ENCODE measurements around the gene PFKM. TPM values are rescaled to one million over a fixed set of nuclear protein-coding genes. Genes with fewer than 3 reads are reported as not detected.

Gene PFKM
- total RNA-seq, 4 donors from 2014 or later = 55.6 to 71.3 (median 63.4) TPM

GRCh38 chr12:48189331-48190125 is 70.4 kb downstream of the PFKM start:
- Histone ChIP-seq H3K27ac (replicated peaks in 1 of 4) (no peak overlapping the region), H3K4me3 (no peak overlapping the region), H3K36me3 (no peaks in the 10 kb centered on the region), H3K27me3 (peaks cover 0 to 26% (median 4%) of the 10 kb centered on the region in 4 donors), H3K9me3 (no peaks in the 10 kb centered on the region), H3K4me1 (peaks cover 3 to 5% (median 4%) of the 10 kb centered on the region in 4 donors)
- intact Hi-C loops (cut with DNase I) = no loop called here
- DNase-seq (ENCODE audit: extremely low spot score) = peak; percentile 92
- no peak for TF ChIP-seq EP300 (IDR thresholded peaks at IDR 0.05)
- TF ChIP-seq POLR2AphosphoS5 (IDR thresholded peaks at IDR 0.05) = no peak
- no peak for TF ChIP-seq POLR2A (IDR thresholded peaks at IDR 0.05; ENCODE audit: low read depth)
- TF ChIP-seq CTCF (IDR thresholded peaks at IDR 0.05) = peak; percentile 76 to 95 (median 80)
- 40% methylated on average over 6 of the region's 6 CpGs for WGBS

- Histone ChIP-seq H3K27me3 (peaks cover 0 to 10% (median 0%) of the 10 kb centered on the region in 4 donors), H3K36me3 (no peaks in the 10 kb centered on the region), H3K9me3 (no peaks in the 10 kb centered on the region), H3K4me3 (no peak overlapping the region), H3K4me1 (no peaks in the 10 kb centered on the region), H3K27ac (replicated peaks in 1 of 4) (no peak overlapping the region)
- DNase-seq (ENCODE audit: extremely low spot score) = no peak
- no peak for TF ChIP-seq EP300 (IDR thresholded peaks at IDR 0.05)
- TF ChIP-seq POLR2AphosphoS5 (IDR thresholded peaks at IDR 0.05) = no peak
- TF ChIP-seq POLR2A (IDR thresholded peaks at IDR 0.05; ENCODE audit: low read depth) = no peak
- intact Hi-C loops (cut with DNase I) = no loop called here
These were observed 71.9 kb downstream of the PFKM start for GRCh38 chr12:48191096-48191495.

- 71% methylated on average over 1 of the region's 1 CpG for WGBS
These were observed 73.7 kb downstream of the PFKM start for GRCh38 chr12:48192861-48193260.

GRCh38 chr12:48193623-48194022 is 74.5 kb downstream of the PFKM start:
- H3K27me3 ChIP-seq = peaks cover 0 to 7% (median 0%) of the 10 kb centered on the region in 4 donors
- H3K27ac ChIP-seq (replicated peaks in 1 of 4) = no peak overlapping the region
- DNase-seq (ENCODE audit: extremely low spot score) = peak; percentile 24
- no peaks in the 10 kb centered on the region for H3K9me3 ChIP-seq
- H3K4me3 ChIP-seq = no peak overlapping the region
- TF ChIP-seq POLR2AphosphoS5 (IDR thresholded peaks at IDR 0.05) (no peak), CTCF (IDR thresholded peaks at IDR 0.05) (no peak), POLR2A (IDR thresholded peaks at IDR 0.05; ENCODE audit: low read depth) (no peak), EP300 (IDR thresholded peaks at IDR 0.05) (no peak)
- peaks cover 6 to 9% (median 8%) of the 10 kb centered on the region in 4 donors for H3K4me1 ChIP-seq
- intact Hi-C loops (cut with DNase I) = no loop called here
- WGBS = 79% methylated on average over 2 of the region's 2 CpGs
- H3K36me3 ChIP-seq = no peaks in the 10 kb centered on the region

More at GRCh38 chr12:48192861-48193260, 73.7 kb downstream of the PFKM start:
- Histone ChIP-seq H3K36me3 (no peaks in the 10 kb centered on the region), H3K27ac (replicated peaks in 1 of 4) (no peak overlapping the region), H3K27me3 (peaks cover 0 to 7% (median 0%) of the 10 kb centered on the region in 4 donors), H3K4me3 (no peak overlapping the region), H3K9me3 (no peaks in the 10 kb centered on the region), H3K4me1 (peaks cover 6 to 9% (median 8%) of the 10 kb centered on the region in 4 donors)
- DNase-seq (ENCODE audit: extremely low spot score) = peak; percentile 34
- TF ChIP-seq POLR2AphosphoS5 (IDR thresholded peaks at IDR 0.05) = no peak
- TF ChIP-seq CTCF (IDR thresholded peaks at IDR 0.05) = no peak
- TF ChIP-seq POLR2A (IDR thresholded peaks at IDR 0.05; ENCODE audit: low read depth) = no peak
- no peak for TF ChIP-seq EP300 (IDR thresholded peaks at IDR 0.05)
- intact Hi-C loops (cut with DNase I) = no loop called here

- intact Hi-C loops (cut with DNase I) = no loop called here
- DNase-seq (ENCODE audit: extremely low spot score) = no peak
These were observed 75.6 kb downstream of the PFKM start for GRCh38 chr12:48194799-48195201.

More at GRCh38 chr12:48194799-48195201, 75.6 kb downstream of the PFKM start:
- Histone ChIP-seq H3K27me3 (peaks cover 0 to 7% (median 0%) of the 10 kb centered on the region in 4 donors), H3K9me3 (no peaks in the 10 kb centered on the region), H3K36me3 (no peaks in the 10 kb centered on the region), H3K27ac (replicated peaks in 1 of 4) (no peak overlapping the region), H3K4me1 (peaks cover 16 to 19% (median 18%) of the 10 kb centered on the region in 4 donors), H3K4me3 (no peak overlapping the region)
- WGBS = 52% methylated on average over 1 of the region's 1 CpG
- TF ChIP-seq POLR2A (IDR thresholded peaks at IDR 0.05; ENCODE audit: low read depth) (no peak), CTCF (IDR thresholded peaks at IDR 0.05) (no peak), POLR2AphosphoS5 (IDR thresholded peaks at IDR 0.05) (no peak), EP300 (IDR thresholded peaks at IDR 0.05) (no peak)
